Caco-2 (cell line): ENCODE measurements around the gene ABHD2. TPM values are rescaled to one million over a fixed set of nuclear protein-coding genes. Genes with fewer than 3 reads are reported as not detected.

ENCODE experiments used
- BruUV-seq: library from RNA; stranded (reverse); fragments of 400-500 nt; replicated peaks from 2 replicates; lab custom pipeline; 2021; lab: Mats Ljungman, UMichigan
- CTCF ChIA-PET: fragments of 300-600 bp; sonication (Branson Sonifier 250); formaldehyde crosslinking; loops from one replicate; lab custom pipeline; 2022; ENCODE audit warnings: antibody characterized with exemption; lab: Charles Lee
- POLR2A ChIA-PET: fragments of 300-600 bp; sonication (Branson Sonifier 250); formaldehyde crosslinking; loops from one replicate; lab custom pipeline; 2022; ENCODE audit warnings: antibody characterized with exemption; lab: Charles Lee
- DNase-seq, 2 experiments: peaks; one replicate each; pipeline versions ENCODE4 v3.0.0 to v3.0.0-alpha.2; 2020 to 2022
- H3K27me3 ChIP-seq: replicated peaks from 2 replicates; pipeline ENCODE4 v1.6.0; 2011; ENCODE audit warnings: low read length; ENCODE audit not compliant: control insufficient read depth, insufficient read depth
- H3K36me3 ChIP-seq: 2 replicates; pipeline ENCODE4 v1.5.1; 2011; ENCODE audit warnings: low read length; ENCODE audit not compliant: control insufficient read depth, insufficient read depth
- H3K4me1 ChIP-seq: fragments of 250-450 bp; sonication (Bioruptor Pico); 2 replicates; pipeline ENCODE4 v1.5.1; 2020; ENCODE audit warnings: mild to moderate bottlenecking
- H3K4me3 ChIP-seq: 2 replicates; pipeline ENCODE4 v1.5.1; 2011; ENCODE audit warnings: low read depth, mild to moderate bottlenecking, control low read depth, low read length
- H3K9me3 ChIP-seq: fragments of 250-450 bp; sonication (Bioruptor Pico); 2 replicates; pipeline ENCODE4 v1.5.1; 2020; ENCODE audit warnings: mild to moderate bottlenecking, moderate library complexity
- H3K27ac Mint-ChIP-seq: one replicate; pipeline ENCODE4 v1.8.0; 2022; ENCODE audit warnings: mixed read lengths; ENCODE audit not compliant: unreplicated experiment
- H3K27me3 Mint-ChIP-seq: one replicate; pipeline ENCODE4 v1.8.0; 2022; ENCODE audit warnings: mixed read lengths; ENCODE audit not compliant: insufficient read depth, unreplicated experiment
- H3K36me3 Mint-ChIP-seq: one replicate; pipeline ENCODE4 v1.8.0; 2022; ENCODE audit warnings: mild to moderate bottlenecking, mixed read lengths; ENCODE audit not compliant: insufficient read depth, unreplicated experiment
- H3K4me1 Mint-ChIP-seq: one replicate; pipeline ENCODE4 v1.8.0; 2022; ENCODE audit warnings: low read depth, mixed read lengths; ENCODE audit not compliant: unreplicated experiment
- H3K4me3 Mint-ChIP-seq: one replicate; pipeline ENCODE4 v1.8.0; 2022; ENCODE audit warnings: mild to moderate bottlenecking, moderate library complexity, mixed read lengths; ENCODE audit not compliant: unreplicated experiment
- H3K9me3 Mint-ChIP-seq: one replicate; pipeline ENCODE4 v1.8.0; 2022; ENCODE audit warnings: mixed read lengths; ENCODE audit not compliant: unreplicated experiment
- intact Hi-C: fragments of 100-400 bp; cut with micrococcal nuclease; formaldehyde crosslinking; loops from one replicate; pipeline ENCODE4 v1.10.0; 2022; ENCODE audit not compliant: unreplicated experiment
- total RNA-seq: library from RNA; stranded (reverse); gene quantifications from 2 replicates; pipeline ENCODE4 v1.2.3, GENCODE V29; 2022
- TF ChIP-seq, protein P1 (sequence below), 2 experiments: fragments of 200-600 bp in 1 of 2; IDR thresholded peaks; 1 replicate in 1 of 2; 2 replicates in 1 of 2; pipeline versions ENCODE4 v1.5.1 to v1.8.0; 2011 to 2022; ENCODE audit warnings: antibody characterized with exemption in 1 of 2, control low read depth in 1 of 2, inconsistent platforms in 1 of 2, low read depth in 1 of 2, low read length in 1 of 2, mild to moderate bottlenecking in 1 of 2, moderate library complexity in 1 of 2; ENCODE audit not compliant: insufficient read depth in 1 of 2, severe bottlenecking in 1 of 2, unreplicated experiment in 1 of 2

ABHD2 gene
- total RNA-seq, 1 experiment from 2014 or later: 63.0 TPM

- Mint-ChIP-seq H3K36me3 (no peaks in the 10 kb centered on the region), H3K9me3 (no peaks in the 10 kb centered on the region), H3K27me3 (no peaks in the 10 kb centered on the region), H3K4me1 (peaks cover 18% of the 10 kb centered on the region), H3K4me3 (no peak overlapping the region), H3K27ac (no peak overlapping the region)
- intact Hi-C loops: no loop called here
- no peaks in the 10 kb centered on the region for H3K9me3 ChIP-seq
- ChIA-PET CTCF (no interaction called here), POLR2A (no interaction called here)
- BruUV-seq: no TSS peak
- no peaks in the 10 kb centered on the region for H3K27me3 ChIP-seq
- DNase-seq: no peak
- no peak overlapping the region for H3K4me3 ChIP-seq
- peaks cover 6% of the 10 kb centered on the region; the same call in 1 of the 2 replicates for H3K4me1 ChIP-seq
- TF ChIP-seq, protein P1, sequence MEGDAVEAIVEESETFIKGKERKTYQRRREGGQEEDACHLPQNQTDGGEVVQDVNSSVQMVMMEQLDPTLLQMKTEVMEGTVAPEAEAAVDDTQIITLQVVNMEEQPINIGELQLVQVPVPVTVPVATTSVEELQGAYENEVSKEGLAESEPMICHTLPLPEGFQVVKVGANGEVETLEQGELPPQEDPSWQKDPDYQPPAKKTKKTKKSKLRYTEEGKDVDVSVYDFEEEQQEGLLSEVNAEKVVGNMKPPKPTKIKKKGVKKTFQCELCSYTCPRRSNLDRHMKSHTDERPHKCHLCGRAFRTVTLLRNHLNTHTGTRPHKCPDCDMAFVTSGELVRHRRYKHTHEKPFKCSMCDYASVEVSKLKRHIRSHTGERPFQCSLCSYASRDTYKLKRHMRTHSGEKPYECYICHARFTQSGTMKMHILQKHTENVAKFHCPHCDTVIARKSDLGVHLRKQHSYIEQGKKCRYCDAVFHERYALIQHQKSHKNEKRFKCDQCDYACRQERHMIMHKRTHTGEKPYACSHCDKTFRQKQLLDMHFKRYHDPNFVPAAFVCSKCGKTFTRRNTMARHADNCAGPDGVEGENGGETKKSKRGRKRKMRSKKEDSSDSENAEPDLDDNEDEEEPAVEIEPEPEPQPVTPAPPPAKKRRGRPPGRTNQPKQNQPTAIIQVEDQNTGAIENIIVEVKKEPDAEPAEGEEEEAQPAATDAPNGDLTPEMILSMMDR (IDR thresholded peaks at IDR 0.05; ENCODE audit: insufficient read depth in 1 of 2, low read depth in 1 of 2, low read length in 1 of 2, severe bottlenecking in 1 of 2, unreplicated experiment in 1 of 2): no peak
- H3K36me3 ChIP-seq: no peaks in the 10 kb centered on the region
Observed at GRCh38 chr15:89077750-89078149, 10.5 kb upstream of the ABHD2 start.

DNA sequence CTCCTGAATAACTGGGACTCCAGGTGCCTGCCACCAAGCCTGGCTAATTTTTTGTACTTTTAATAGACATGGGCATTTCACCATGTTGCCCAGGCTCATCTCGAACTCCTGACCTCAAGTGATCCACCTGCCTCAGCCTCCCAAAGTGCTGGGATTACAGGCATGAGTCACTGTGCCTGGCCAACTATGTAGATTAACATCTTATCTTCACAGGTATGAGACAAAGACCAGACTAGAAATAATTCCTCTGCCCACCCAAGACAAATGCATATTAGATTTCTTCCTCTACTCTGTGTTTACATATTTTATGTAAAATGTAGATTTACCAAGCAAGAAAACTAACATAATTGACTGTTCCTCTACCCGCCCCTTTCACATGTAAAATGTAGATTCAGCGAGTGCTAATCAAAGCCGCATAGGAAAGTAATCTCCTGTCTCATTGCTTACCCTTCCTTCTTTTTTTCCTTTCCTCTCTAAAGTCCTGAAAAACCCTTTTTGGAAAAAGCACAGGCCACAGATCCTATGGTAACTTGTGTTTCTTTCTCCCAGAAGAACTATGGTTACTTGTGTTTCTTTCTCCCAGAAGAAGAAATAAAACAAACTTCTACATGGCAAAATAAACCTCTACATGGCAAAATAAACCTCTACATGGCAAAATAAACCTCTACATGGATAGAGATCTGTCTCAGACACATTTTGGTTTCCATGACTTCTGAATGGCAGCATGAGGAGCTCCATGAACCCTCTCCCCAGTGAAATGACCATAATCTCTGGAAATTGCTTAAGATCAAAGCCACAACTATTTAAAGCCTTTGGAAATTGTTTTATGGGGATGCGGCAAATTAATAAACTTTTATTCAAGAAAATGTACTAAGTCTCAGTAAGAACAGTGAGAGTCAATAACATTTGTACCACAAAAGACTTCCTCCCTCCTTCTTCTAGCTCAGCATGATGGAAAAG is 9.1 kb upstream of the ABHD2 start:
- no peaks in the 10 kb centered on the region for H3K36me3 Mint-ChIP-seq
- H3K27ac Mint-ChIP-seq: no peak overlapping the region
- DNase-seq: no peak
- no peak overlapping the region for H3K4me3 Mint-ChIP-seq
- H3K4me1 ChIP-seq: peaks cover 6% of the 10 kb centered on the region; the same call in 1 of the 2 replicates
- no peaks in the 10 kb centered on the region for H3K9me3 Mint-ChIP-seq
- no TSS peak for BruUV-seq
- ChIA-PET POLR2A (no interaction called here), CTCF (interaction anchor here (0.7 kb wide), 1 partner anchor 9 kb away, joined by 4 read pairs; the partner anchor contains the start of gene ABHD2)
- no peaks in the 10 kb centered on the region for H3K36me3 ChIP-seq
- TF ChIP-seq, protein P1 (IDR thresholded peaks at IDR 0.05; ENCODE audit: insufficient read depth in 1 of 2, low read depth in 1 of 2, low read length in 1 of 2, severe bottlenecking in 1 of 2, unreplicated experiment in 1 of 2): no peak
- H3K4me3 ChIP-seq: no peak overlapping the region
- intact Hi-C loops: no loop called here
- H3K27me3 ChIP-seq: no peaks in the 10 kb centered on the region
- no peaks in the 10 kb centered on the region for H3K9me3 ChIP-seq
- H3K27me3 Mint-ChIP-seq: no peaks in the 10 kb centered on the region
- peaks cover 18% of the 10 kb centered on the region for H3K4me1 Mint-ChIP-seq

- CTCF ChIA-PET: no interaction called here
- Histone ChIP-seq H3K36me3 (no peaks in the 10 kb centered on the region), H3K27me3 (no peaks in the 10 kb centered on the region), H3K4me3 (no peak overlapping the region), H3K9me3 (no peaks in the 10 kb centered on the region), H3K4me1 (no peaks in the 10 kb centered on the region; the same call in 1 of the 2 replicates)
- Mint-ChIP-seq H3K27ac (no peak overlapping the region), H3K4me3 (no peak overlapping the region), H3K27me3 (no peaks in the 10 kb centered on the region), H3K4me1 (peaks cover 6% of the 10 kb centered on the region), H3K9me3 (no peaks in the 10 kb centered on the region), H3K36me3 (no peaks in the 10 kb centered on the region)
- DNase-seq: no peak
- POLR2A ChIA-PET: no interaction called here
- TF ChIP-seq, protein P1 (IDR thresholded peaks at IDR 0.05; ENCODE audit: insufficient read depth in 1 of 2, low read depth in 1 of 2, low read length in 1 of 2, severe bottlenecking in 1 of 2, unreplicated experiment in 1 of 2): no peak
- intact Hi-C loops: loop anchor here (1.0 kb wide), 1 partner anchor 47 kb away; no protein-coding TSS in a partner anchor
- no TSS peak for BruUV-seq
Observed at GRCh38 chr15:89081878-89082277, 6.4 kb upstream of the ABHD2 start.
